GM18502 (cell line): ENCODE data around the gene SORCS2.

Experiments used
- ATAC-seq: cut with Tn5 transposase; IDR thresholded peaks from one replicate; pipeline ENCODE4 v1.9.1; 2021; ENCODE audit warnings: mild to moderate bottlenecking; ENCODE audit not compliant: unreplicated experiment, poor library complexity

SORCS2 gene

DNA sequence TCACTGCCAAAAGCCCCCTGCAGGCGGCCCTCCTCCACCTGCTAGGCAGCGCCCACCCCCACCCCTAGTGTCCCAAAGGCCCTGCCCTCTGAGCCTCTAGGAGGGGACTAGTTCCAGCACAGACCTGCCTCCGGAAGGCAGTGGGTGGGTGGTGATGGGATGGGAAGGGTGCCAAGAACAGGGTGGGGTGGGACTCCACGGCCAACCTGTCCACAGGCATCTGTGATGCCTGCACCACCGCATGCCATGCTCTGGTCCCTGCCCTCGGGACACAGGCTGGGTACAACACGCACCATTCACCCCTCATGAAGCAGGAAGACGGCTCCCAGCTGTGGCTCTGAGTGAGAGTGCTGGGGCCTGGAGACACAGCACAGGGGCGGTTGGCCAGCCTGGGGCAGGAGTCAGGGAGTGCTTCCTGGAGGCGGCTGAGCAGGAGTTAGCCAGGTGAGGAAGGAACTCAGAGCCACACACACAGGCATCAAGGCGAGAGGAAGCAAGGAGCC lies 485.5 kb downstream of the SORCS2 start:
- no peak for ATAC-seq

DNA sequence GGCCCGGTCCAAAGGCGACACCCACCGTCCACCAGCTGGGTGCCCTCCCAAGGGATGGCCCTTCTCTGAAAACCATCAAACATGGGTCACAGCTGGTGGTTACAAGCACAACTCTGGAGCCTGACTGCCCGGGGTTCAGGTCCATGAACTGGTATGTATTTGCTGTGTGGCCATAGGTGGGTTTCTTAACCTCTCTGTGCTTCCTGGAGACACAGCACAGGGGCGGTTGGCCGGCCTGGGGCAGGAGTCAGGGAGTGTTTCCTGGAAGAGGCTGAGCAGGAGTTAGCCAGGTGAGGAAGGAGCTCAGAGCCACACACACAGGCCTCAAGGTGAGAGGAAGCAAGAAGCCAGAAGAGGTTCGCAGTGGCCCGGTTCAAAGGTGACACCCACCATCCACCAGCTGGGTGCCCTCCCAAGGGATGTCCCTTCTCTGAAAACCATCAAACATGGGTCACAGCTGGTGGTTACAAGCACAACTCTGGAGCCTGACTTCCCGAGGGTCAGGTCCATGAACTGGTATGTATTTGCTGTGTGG lies 486.0 kb downstream of the SORCS2 start:
- ATAC-seq: no peak

DNA sequence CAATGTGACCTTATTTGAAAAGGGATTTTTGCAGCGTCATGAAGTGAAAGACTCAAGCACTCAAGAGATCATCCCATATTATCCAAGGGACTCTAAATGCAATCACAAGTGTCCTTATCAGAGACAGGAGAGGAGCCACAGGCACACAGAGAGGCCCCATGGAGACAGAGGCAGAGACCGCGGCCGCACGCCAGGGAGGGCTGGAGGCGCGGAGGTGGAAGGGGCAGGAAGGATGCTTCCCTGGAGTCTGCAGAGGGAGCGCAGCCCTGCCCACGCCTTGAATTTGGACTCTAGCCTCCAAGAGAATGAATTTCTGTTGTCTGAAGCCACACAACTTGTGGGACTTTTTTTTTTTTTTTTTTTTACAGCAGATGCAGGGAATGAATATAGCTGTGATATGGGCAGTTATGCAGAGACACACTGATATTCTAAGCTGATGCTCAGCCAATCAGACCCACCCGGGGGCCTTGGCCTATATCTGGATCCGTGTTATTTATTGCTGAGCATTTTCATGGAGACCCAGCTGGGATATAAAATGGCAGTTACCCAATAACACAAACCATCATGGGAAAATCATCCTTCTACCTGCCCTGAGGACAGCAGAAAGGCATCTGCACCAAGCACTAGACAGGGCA lies 487.2 kb downstream of the SORCS2 start:
- ATAC-seq: no peak

DNA sequence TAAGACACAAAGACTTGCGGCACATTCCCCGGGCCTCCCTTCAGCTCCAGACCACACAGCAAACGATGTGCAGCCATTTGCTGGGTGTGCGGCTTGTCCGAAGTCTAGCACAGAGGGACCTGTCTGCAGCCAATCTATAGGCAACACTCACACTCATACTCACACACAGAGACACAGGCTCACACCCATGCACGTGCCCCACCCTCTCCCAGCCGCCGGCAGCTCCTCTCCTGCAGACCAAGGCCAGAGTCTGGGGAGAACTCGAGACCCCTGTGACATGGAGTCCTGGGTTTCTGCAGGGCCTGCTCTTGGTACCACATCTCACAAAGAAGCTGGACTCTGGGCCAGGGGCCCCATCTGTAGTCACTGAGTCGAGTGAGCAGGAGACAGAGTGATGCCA lies 487.8 kb downstream of the SORCS2 start:
- no peak for ATAC-seq

DNA sequence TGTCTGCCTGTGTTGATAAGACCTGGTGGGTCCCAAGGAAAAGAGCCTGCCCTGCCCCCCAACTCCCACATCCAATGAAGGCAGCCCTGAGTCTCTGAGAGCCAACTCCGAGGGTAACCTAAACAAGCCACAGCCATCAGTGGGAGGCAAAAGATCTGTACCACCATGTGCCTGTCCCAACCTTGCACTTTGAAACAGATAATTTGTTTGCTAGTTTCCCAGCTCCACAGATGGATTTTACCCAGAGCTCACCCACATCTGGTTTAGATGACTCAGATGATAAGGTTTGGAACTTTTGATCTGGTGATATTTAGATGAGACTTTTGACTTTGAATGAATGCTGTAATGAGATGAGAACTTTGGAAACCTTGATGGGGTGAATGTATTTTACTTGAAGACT lies 488.4 kb downstream of the SORCS2 start:
- ATAC-seq: no peak

DNA sequence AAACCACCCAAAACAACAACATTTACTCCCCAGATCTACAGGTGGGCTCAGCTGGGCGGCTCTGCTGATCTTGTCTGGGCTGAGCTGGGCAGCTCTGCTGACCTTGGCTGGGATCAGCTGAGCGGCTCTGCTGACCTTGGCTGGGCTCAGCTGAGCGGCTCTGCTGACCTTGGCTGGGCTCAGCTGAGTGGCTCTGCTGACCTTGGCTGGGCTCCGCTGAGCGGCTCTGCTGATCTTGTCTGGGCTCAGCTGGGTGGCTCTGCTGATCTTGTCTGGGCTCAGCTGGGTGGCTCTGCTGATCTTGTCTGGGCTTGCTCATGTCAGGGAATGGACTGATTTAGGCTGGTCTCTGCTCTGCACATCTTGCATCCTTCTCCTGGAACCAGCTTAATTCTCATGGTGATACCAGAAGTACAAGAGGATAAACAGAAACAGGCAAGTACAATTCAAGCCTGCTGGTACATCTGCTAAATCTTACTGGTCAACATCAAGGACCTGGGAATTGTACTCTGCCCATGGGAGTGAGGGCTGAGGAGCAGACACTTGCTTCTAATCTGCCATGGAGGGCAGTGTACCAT lies 490.9 kb downstream of the SORCS2 start:
- ATAC-seq: no peak

DNA sequence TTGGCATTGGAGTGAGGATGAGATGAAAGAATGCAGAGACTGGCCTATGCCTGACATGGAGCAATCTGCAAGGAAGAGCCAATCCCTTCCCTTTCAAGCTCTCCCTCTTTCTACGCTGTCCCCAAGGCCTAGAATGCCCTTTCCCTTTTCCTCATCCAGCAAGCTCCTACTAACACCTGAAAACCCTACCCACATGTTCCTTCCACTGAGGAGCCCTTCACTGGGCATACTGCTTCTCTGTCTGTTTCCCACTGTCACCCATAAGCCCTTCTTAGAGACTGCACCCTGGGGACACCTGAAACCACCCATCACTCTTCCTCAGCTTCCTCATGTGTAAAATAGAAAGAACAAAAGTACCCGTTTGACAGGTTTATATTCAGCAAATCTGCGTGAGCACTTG lies 492.0 kb downstream of the SORCS2 start:
- ATAC-seq: no peak

DNA sequence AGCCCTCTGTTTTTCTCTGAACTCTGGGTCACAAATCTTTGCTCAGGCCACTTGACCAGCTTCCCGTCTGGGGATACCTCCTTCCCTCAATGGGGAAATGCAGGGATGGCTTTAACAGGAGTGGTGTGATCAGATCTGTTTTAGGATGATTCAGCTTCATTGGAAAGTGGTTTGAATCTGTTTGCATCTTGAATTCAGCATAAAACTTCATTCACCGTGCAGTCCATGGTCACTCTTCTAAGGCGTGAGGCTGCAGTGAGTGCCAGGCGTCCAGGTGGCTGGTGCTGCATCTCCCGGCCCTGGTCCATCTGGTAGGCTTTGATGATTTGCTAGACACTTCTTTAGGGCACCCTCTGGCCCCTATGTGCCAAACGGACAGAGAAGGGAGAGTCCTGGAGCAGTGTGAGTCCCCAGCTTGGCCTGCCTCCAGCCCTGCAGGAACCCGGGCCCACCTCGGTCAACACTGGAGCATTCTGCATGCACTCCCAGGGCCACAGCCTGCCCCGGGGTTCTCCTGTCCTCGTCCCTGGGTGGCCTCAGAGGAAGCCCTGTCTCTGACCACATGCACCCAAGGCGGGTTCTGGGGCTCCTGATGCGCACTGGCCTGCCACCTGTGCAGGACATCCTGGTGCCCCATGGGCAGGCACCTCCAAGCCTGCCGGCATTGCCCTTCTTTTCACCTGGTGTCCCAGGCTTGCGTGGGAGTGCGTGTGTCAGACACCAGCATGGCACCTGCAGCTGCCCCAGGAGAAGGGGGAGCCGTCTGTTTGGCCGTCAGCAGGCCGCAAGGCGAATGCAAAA lies 493.9 kb downstream of the SORCS2 start:
- no peak for ATAC-seq

DNA sequence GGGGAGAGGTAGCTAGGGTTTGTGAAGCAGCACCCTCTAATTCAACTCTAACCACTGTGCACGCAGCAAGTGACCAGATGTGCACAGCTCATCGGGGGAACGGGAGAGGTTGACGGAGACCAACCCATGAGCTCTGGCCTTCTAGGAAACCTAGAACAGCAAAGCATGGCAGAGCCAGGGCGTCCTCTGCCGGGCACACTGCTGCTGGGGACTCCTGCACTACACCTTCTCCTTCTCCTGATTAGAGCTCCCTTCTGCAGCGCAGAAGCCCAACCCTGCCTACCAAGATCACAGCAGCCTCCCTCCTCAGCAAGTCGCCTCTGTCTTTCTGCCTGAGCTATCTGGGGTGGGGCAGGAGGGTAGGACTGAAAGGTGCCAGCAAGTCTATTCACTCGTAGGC lies 494.7 kb downstream of the SORCS2 start:
- no peak for ATAC-seq

DNA sequence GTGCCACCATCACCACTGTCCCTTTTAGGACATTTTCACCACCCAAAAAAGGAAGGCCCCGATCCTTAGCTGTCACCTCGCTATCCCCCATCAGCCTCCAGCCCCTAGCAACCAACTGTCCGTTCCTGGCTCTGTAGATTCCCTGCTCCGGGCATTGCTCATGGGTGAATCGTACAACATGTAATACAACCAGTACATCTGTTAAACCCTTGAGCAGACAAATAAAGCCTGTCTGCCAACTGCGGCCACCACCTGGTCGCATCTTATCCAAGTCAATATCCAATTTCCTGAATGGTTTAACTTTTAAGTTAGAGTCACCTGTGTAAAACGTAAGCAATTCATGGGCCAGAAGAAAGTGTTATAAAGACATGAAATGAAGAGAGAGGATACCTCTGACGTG lies 495.5 kb downstream of the SORCS2 start:
- ATAC-seq: no peak

DNA sequence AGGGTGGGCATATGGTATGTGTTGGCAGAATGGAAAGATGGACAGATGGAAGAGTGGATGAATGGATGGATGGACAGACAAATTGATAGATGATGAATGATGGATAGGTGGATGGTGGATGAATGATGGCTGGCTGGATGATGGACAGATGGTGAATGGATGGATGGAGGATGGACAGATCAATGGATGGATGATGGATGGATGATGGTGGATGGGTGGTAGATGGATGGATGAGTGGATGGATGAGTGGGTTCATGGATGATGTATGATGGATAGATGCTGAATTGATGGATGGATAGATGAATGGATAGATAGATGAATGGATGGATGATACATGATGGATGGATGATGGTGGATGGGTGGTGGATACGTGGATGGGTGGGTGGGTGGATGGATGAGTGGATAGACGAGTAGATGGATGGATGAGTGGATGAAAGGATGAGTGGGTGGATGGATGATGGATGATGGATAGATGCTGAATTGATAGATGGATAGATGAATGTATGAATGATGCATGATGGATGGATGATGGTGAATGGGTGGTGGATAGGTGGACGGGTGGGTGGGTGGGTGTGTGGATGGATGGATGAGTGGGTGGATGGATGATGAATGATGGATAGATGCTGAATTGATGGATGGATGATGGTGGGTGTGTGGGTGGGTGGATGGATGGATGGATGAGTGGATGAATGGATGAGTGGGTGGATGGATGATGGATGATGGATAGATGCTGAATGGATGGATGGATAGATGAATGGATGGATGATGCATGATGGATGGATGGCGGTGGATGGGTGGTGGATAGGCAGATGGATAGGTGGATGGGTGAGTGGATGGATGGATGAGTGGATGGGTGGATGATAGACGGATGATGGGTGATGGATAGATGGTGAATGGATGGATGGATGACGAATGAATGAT lies 497.7 kb downstream of the SORCS2 start:
- no peak for ATAC-seq

DNA sequence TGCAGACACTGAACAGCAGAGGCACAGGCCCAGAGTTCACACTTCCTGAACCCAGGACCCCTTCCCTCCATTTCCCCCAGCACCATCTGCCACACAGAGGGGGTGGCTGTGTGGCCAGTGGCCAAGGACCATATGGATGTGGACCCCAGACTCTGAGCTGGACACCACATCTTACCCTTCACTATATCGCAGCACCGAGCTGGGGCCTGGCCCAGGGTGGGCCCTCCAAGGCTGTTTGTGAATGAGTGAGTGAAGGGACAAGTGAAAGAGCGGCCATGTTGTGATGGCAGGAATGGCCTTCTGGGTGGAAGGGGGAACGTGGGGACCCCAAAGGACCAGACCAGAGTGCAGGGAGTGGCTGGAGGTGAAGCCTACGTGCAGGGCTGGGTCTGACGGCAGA lies 498.7 kb downstream of the SORCS2 start:
- ATAC-seq: no peak

DNA sequence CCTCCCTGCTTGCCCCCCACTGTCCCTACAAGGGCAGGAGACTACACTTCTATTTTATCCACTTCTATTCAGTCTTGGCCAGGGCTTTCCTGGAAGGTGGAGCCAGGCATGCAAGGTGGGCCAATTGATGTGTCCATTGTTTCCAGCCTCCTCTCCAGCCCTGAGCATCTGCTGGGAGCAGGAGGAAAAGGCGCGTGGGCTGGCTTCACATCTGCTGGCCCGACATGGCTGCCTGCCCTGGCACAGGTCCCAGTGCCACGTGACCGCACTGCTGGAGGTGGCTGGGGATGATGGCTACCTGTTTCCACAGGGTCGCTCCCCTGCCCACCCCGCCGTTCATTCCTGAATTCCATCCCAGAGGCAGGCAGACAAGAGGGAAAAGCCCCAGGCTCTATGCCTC lies 499.6 kb downstream of the SORCS2 start:
- no peak for ATAC-seq

DNA sequence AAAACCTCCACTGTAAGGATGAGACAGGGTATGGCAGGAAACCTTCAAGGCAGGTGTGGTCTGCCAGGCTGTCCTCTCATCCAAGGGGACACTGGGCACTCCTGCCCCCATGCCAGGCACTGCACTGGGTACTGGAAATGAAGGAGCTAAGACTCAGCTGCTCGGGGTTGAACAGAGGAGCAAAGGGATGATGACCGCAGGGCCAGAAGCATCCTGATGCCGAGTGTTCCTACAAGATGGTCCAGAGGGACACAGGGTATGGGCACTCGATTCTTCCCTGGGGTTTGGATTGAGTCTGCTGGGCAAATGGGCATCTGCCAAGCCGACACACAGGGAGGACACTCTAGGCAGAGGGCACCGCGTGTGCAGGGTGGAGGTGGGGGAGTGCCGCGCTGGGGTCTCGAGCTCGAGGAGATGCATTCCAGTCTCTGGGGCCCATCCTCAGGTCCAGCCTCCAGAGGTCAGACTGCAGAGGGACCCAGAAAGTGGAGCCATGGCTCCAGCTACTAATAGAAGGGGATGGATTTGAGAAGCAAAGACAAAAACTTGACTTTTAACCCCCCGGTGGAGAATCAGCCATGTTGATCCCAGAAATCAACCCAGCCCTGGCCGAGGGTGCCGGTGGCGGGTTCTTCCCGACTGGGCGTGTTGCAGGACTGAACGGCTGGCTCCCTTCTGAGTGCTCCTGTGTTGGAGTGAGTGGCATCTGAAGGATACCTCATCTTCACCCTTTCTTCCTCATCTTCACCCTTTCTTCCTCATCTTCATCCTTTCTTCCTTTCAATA lies 500.3 kb downstream of the SORCS2 start:
- no peak for ATAC-seq

DNA sequence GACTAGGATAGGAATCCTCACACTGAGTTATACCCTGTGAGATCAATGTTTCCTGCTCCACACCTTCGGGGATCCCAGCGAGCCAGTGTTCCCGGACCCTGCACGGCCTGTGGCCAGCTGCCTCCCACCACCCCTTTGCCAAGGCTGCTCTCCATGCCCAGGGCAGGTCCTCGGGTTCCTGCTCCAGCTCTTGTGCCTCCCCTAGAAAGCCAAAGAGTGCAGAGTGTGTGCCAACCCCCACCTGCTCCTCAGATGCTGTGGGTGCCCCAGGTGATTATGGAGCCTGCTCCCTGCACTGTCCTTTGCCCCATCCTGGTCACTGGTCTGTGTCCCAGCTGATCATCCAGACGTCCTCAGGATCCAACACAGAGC lies 500.9 kb downstream of the SORCS2 start:
- no peak for ATAC-seq

DNA sequence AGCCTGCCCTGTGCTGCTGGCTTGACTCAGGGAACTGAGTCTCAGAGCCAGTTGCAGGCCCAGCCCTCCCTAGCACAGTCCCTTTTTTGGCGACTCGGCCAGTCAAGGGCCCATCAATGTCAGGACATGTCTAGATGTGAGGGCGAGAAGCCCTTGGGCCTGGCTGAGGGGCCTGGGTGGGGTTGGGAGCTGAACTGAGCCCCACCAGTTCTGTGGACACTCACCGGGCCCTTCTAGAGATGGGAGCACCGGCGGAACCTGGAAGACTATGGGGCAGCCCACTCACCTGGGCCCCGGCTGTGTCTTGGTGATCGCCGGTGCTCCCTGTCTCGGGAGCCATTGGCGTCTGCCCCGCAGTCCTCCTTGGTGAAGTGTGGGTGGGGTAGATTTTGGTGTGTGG lies 501.4 kb downstream of the SORCS2 start:
- no peak for ATAC-seq

DNA sequence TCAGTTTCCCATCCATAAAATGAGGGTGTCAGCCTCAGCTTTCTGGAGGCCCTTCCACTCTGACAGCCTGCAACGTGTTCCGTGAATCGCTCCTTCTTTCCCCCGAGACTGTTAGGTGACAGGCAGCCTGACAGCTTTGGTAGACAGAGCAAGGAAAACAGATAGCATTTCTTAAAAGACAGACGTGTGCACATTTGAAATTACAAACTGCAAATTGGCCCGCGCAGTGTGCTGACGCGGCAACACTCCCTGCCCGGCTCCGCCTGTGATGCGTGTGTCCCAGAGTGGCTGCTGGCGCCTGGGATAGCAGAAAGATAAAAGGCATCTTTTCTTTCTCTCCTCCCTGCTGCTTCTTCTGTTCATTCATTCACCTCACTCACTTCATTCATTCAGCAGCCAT lies 502.0 kb downstream of the SORCS2 start:
- ATAC-seq: no peak

DNA sequence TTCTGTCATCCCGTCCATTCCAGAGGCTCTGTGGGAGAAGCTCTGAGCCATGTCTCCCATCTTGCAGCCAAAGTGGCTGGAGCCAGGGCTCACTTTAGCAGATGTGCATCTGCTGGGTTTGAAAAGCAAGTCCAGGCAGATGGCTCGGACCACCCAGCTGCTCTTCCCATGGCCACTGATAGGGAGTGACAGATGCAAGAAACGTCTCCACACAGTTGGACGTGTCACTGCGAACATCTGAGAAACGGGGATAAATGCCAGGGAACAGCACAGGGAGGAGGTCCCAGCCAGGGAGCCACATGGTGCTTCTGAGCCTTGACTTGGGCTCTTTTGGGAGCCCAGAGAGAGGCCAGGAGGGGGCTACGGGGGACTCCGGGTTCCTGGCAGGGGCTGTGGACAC lies 505.0 kb downstream of the SORCS2 start:
- ATAC-seq: no peak

DNA sequence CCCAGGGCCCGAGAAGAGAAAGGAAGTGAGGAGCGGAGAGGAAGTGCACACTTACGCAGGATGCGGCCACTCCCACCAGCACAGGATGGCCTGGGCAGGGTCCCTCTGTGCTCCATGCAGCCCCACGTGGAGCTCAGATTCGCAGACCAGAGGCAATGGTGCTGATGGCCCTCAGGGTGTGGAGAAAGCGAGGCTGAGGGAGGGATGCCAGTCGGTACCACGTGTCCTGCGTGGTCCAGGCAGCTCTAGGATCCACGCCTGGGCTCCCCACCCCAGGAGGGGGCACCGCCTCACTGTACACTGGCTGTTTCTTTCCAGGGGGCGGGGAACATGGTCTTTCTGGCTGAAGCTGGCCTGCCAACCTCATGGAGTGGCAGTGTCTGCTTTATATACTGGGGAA lies 505.5 kb downstream of the SORCS2 start:
- no peak for ATAC-seq

DNA sequence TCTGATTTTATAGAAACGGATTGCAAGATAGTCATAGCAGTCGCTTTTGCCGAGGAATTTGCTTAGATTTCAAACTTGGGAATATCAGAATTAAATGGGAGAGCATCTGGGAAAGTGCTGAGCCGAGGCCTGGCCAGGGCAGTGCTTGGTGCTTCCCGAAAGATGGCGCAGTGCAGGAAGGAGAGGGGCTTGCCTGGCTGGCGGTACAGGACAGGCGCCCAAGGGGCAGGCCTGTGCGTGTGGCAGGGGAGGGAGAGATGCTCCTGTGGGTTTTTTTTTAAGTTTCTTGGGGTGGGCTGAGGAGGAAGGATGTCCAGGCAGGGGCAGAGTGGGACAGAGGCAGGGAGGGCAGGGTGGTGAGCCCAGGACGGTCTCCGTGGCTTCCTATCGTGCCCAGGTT lies 506.2 kb downstream of the SORCS2 start:
- ATAC-seq: no peak
